Smooth muscle cell (in vitro differentiated cells): ENCODE data around the gene MYH9. TPM values are rescaled to one million over a fixed set of nuclear protein-coding genes. Genes with fewer than 3 reads are reported as not detected.

Experiments used
- DNase-seq: peaks from one replicate; lab custom pipeline; 2025; ENCODE audit not compliant: unreplicated experiment; lab: John Stamatoyannopoulos, UW
- H2AFZ ChIP-seq: fragments of 200-600 bp; sonication (generic); 2 replicates; pipeline ENCODE4 v1.6.0; 2016; ENCODE audit warnings: antibody characterized with exemption, low read depth, mild to moderate bottlenecking
- H3F3A ChIP-seq: fragments of 200-600 bp; sonication (generic); 2 replicates; pipeline ENCODE4 v1.6.0; 2017; ENCODE audit warnings: antibody characterized with exemption, low read depth
- H3K27ac ChIP-seq: fragments of 200-600 bp; sonication (generic); 2 replicates; pipeline ENCODE4 v1.5.1; 2016; ENCODE audit warnings: low read depth, mild to moderate bottlenecking
- H3K27me3 ChIP-seq: fragments of 200-600 bp; sonication (generic); 2 replicates; pipeline ENCODE4 v1.6.1; 2016; ENCODE audit warnings: low read depth, mild to moderate bottlenecking
- H3K36me3 ChIP-seq: fragments of 200-600 bp; sonication (generic); 2 replicates; pipeline ENCODE4 v1.5.1; 2016; ENCODE audit warnings: low read depth
- H3K4me1 ChIP-seq: fragments of 200-600 bp; sonication (generic); 2 replicates; pipeline ENCODE4 v1.5.1; 2016; ENCODE audit warnings: low read depth
- H3K4me2 ChIP-seq: fragments of 200-600 bp; sonication (generic); 2 replicates; pipeline ENCODE4 v1.6.0; 2016; ENCODE audit warnings: mild to moderate bottlenecking
- H3K4me3 ChIP-seq: fragments of 200-600 bp; sonication (generic); 2 replicates; pipeline ENCODE4 v1.5.1; 2016; ENCODE audit warnings: mild to moderate bottlenecking
- H3K79me2 ChIP-seq: fragments of 200-600 bp; sonication (generic); 2 replicates; pipeline ENCODE4 v1.6.0; 2016; ENCODE audit warnings: low read depth, mild to moderate bottlenecking
- H3K9ac ChIP-seq: fragments of 200-600 bp; sonication (generic); 2 replicates; pipeline ENCODE4 v1.6.0; 2016; ENCODE audit warnings: low read depth
- H3K9me3 ChIP-seq: fragments of 200-600 bp; sonication (generic); replicated peaks from 2 replicates; pipeline ENCODE4 v1.5.1; 2016; ENCODE audit warnings: low read depth
- H4K20me1 ChIP-seq: fragments of 200-600 bp; sonication (generic); 2 replicates; pipeline ENCODE4 v1.6.0; 2016; ENCODE audit warnings: low read depth
- CTCF ChIP-seq: fragments of 200-600 bp; sonication (generic); IDR thresholded peaks from 2 replicates; pipeline ENCODE4 v1.5.1; 2017; ENCODE audit warnings: borderline replicate concordance, mild to moderate bottlenecking, antibody characterized with exemption; ENCODE audit not compliant: insufficient read depth, poor library complexity, severe bottlenecking
- WGBS: methylation state at CpG from one replicate; pipeline ENCODE4 v1.1.7; 2016; ENCODE audit warnings: low lambda C conversion rate; 5-methylcytosine and 5-hydroxymethylcytosine counted together
- polyA plus RNA-seq: library from polyadenylated mRNA; unstranded; fragments of >200 nt; fragmentation: Nextera tagmentation; extraction: Ambion mirVana; gene quantifications from 2 replicates; pipeline ENCODE4 v1.2.1, GENCODE V29; 2016
- total RNA-seq: library from RNA; depleted of rRNA; stranded (reverse); fragments of >200 nt; gene quantifications from 2 replicates; pipeline ENCODE4 v1.2.3, GENCODE V29; 2014

The MYH9 gene
- total and polyA plus RNA-seq, 2 experiments from 2014 or later, result 350 to 361 TPM

GRCh38 chr22:36387709-36387958, 133 bp downstream of the MYH9 start:
- 0% methylated on average over 8 of the region's 31 CpGs for WGBS
- peaks cover 47% of the 10 kb centered on the region for H4K20me1 ChIP-seq
- DNase-seq, result no peak
- no peaks in the 10 kb centered on the region for H3K36me3 ChIP-seq
- H3K9ac ChIP-seq, result peak overlapping the region; percentile 79
- peak overlapping the region; percentile 85 for H3K27ac ChIP-seq
- no peaks in the 10 kb centered on the region for H3K9me3 ChIP-seq
- H3F3A ChIP-seq, result peaks cover 22% of the 10 kb centered on the region
- H3K79me2 ChIP-seq, result peaks cover 62% of the 10 kb centered on the region
- no peak for TF ChIP-seq CTCF
- H3K27me3 ChIP-seq, result no peaks in the 10 kb centered on the region
- H3K4me1 ChIP-seq, result peaks cover 12% of the 10 kb centered on the region
- peak overlapping the region; percentile 86 for H3K4me3 ChIP-seq
- no peak overlapping the region for H2AFZ ChIP-seq
- H3K4me2 ChIP-seq, result peak overlapping the region; percentile 89

GRCh38 chr22:36386900-36387708, 663 bp downstream of the MYH9 start:
- H3K27me3 ChIP-seq, result no peaks in the 10 kb centered on the region
- H4K20me1 ChIP-seq, result peaks cover 52% of the 10 kb centered on the region
- peak overlapping the region; percentile 79 for H3K9ac ChIP-seq
- peak overlapping the region; percentile 89 for H3K4me2 ChIP-seq
- no peak for TF ChIP-seq CTCF
- H3K4me1 ChIP-seq, result peaks cover 12% of the 10 kb centered on the region
- peak overlapping the region; percentile 86 for H3K4me3 ChIP-seq
- H3F3A ChIP-seq, result peaks cover 23% of the 10 kb centered on the region
- WGBS, result 3% methylated on average over 28 of the region's 91 CpGs
- H2AFZ ChIP-seq, result no peak overlapping the region
- H3K36me3 ChIP-seq, result no peaks in the 10 kb centered on the region
- DNase-seq, result no peak
- peak overlapping the region; percentile 85 for H3K27ac ChIP-seq
- no peaks in the 10 kb centered on the region for H3K9me3 ChIP-seq
- H3K79me2 ChIP-seq, result peaks cover 67% of the 10 kb centered on the region

- Histone ChIP-seq H3K4me1 (peaks cover 12% of the 10 kb centered on the region), H3K27me3 (no peaks in the 10 kb centered on the region), H3K9me3 (no peaks in the 10 kb centered on the region), H2AFZ (no peak overlapping the region), H3K79me2 (peaks cover 74% of the 10 kb centered on the region), H4K20me1 (peaks cover 59% of the 10 kb centered on the region), H3F3A (peaks cover 28% of the 10 kb centered on the region), H3K9ac (peak overlapping the region; percentile 79), H3K4me2 (peak overlapping the region; percentile 89), H3K36me3 (no peaks in the 10 kb centered on the region), H3K4me3 (peak overlapping the region; percentile 86), H3K27ac (peak overlapping the region; percentile 85)
- 1% methylated on average over 18 of the region's 18 CpGs for WGBS
- no peak for DNase-seq
- no peak for TF ChIP-seq CTCF
These were observed 1.3 kb downstream of the MYH9 start for GRCh38 chr22:36386351-36386899.
